Body of pancreas (tissue), 4 donors: ENCODE measurements around the gene FLNC.

Experiments used
- CTCF ChIP-seq, 7 experiments: fragments of 450-650 bp in 4 of 7; fragments of 200-600 bp in 3 of 7; sonication (generic) in 3 of 7; IDR thresholded peaks; one replicate each; pipeline ENCODE4 v1.5.1; 2016 to 2019; ENCODE audit warnings: antibody characterized with exemption in 7 of 7
- POLR2A ChIP-seq, 3 donors: fragments of 450-650 bp; IDR thresholded peaks; one replicate each; pipeline ENCODE4 v1.6.1; 2016; ENCODE audit warnings: antibody characterized with exemption in 3 of 3, mild to moderate bottlenecking in 2 of 3

GRCh38 chr7:128855559-128855958 lies 25.4 kb downstream of the FLNC start:
- TF ChIP-seq CTCF (IDR thresholded peaks at IDR 0.05) (no peak), POLR2A (IDR thresholded peaks at IDR 0.05) (no peak)
